Mucosa of rectum (tissue), 2 donors: ENCODE measurements around the gene POU2F1.

ENCODE experiments used
- H3K27ac ChIP-seq, 2 donors: one replicate each; pipeline ENCODE4 v1.7.0; 2013; ENCODE audit warnings: inconsistent platforms in 2 of 2, low read depth in 2 of 2, low read length in 2 of 2
- H3K27me3 ChIP-seq, 2 donors: one replicate each; pipeline ENCODE4 v1.7.0; 2013; ENCODE audit warnings: low read length in 2 of 2; ENCODE audit not compliant: control insufficient read depth in 2 of 2, insufficient read depth in 2 of 2
- H3K36me3 ChIP-seq, 2 donors: one replicate each; pipeline ENCODE4 v1.7.0; 2013; ENCODE audit warnings: low read length in 2 of 2; ENCODE audit not compliant: control insufficient read depth in 2 of 2, insufficient read depth in 2 of 2
- H3K4me1 ChIP-seq, 2 donors: one replicate each; pipeline ENCODE4 v1.7.0; 2013; ENCODE audit warnings: low read length in 2 of 2, mild to moderate bottlenecking in 1 of 2; ENCODE audit not compliant: control insufficient read depth in 2 of 2, insufficient read depth in 2 of 2
- H3K4me3 ChIP-seq, 2 donors: one replicate each; pipeline ENCODE4 v1.7.0; 2013; ENCODE audit warnings: low read length in 2 of 2
- H3K9ac ChIP-seq, 2 donors: one replicate each; pipeline ENCODE4 v1.7.0; 2013; ENCODE audit warnings: low read length in 2 of 2, low read depth in 1 of 2, mild to moderate bottlenecking in 1 of 2
- H3K9me3 ChIP-seq, 2 donors: one replicate each; pipeline ENCODE4 v1.7.0; 2013; ENCODE audit warnings: low read length in 2 of 2; ENCODE audit not compliant: control insufficient read depth in 2 of 2
- donor health status: healthy.
- donor health status: Normal muscosa, but diverticular disease.

Gene POU2F1

DNA sequence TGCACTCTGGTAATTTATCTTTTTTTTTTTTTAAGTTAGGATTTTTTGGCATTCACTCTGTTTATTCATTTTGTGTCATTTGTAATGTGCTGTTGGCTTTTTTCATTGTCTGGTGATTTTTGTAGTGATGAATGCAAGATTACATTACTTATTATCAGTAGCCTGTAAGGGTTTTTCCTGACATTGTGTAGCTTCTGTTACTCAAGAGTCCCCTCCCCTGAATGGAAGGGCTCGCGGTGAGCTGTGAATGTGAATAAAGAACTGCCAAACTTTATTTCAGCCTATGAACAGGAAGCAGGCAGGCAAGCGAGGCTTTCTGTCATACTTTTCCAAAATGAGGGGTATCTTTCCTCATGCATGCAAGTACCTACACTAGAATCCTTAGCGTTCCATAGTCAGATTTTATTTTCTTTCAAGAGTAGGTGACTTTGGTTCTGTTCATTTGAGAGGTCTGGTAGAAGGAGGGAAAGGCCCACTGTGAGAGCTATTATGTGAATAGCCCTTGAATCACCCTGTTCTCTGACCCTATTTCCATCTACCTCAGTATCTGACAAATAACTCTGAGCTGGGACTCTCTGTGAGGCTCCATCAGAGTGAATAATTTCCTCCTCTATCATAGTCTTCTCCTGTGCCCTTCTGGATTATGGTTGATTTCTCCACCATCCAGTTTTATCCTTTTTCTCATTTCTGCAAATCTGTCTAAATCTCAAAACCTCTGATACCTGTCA lies 183.6 kb downstream of the POU2F1 start:
- Histone ChIP-seq H3K4me1 (no peaks in the 10 kb centered on the region), H3K27me3 (no peaks in the 10 kb centered on the region), H3K27ac (no peak overlapping the region), H3K4me3 (no peak overlapping the region), H3K9ac (no peak overlapping the region), H3K36me3 (peaks cover 2 to 3% of the 10 kb centered on the region in 2 donors), H3K9me3 (no peaks in the 10 kb centered on the region)

DNA sequence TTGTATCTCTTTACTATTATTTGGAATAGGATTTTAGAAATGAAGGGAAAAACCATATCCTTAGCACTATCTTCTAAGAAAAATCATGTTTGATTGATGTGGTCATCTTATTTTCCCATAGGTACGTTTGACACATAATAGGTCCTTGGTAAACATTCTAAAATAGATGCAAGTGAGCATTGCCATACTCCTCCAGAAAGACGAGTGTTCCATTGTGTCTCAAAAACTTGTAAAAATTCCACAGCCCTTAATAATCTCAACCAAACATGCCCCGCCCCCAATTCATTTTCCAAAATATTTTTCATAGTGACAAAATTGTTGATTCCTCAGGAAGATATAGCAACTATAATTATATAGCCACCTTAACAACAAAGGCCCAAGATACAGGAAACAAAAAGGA lies 184.2 kb downstream of the POU2F1 start:
- no peaks in the 10 kb centered on the region for H3K4me1 ChIP-seq
- H3K27ac ChIP-seq, result no peak overlapping the region
- H3K27me3 ChIP-seq, result no peaks in the 10 kb centered on the region
- no peaks in the 10 kb centered on the region for H3K9me3 ChIP-seq
- no peak overlapping the region for H3K9ac ChIP-seq
- H3K4me3 ChIP-seq, result no peak overlapping the region
- peaks cover 2 to 3% of the 10 kb centered on the region in 2 donors for H3K36me3 ChIP-seq

DNA sequence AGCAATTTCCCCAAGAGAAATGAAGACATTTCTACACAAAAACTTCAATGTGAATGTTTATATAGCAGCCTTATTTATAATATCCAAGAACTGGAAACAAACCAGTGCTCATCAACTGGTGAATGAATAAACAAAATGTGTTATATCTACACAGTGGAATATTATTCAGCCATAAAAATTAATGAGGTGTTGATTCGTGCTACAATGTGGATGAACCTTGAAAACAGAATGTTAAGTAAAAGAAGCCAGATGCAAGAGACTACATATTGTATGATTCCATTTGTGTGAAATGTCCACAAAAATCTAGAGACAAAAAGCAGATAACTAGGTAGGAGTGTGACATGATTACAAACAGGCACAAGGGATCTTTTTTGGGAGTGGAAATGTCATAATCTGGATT lies 187.7 kb downstream of the POU2F1 start:
- Histone ChIP-seq H3K27ac (no peak overlapping the region), H3K9me3 (no peaks in the 10 kb centered on the region), H3K36me3 (peaks cover 13 to 20% of the 10 kb centered on the region in 2 donors), H3K4me3 (no peak overlapping the region), H3K27me3 (no peaks in the 10 kb centered on the region), H3K9ac (no peak overlapping the region), H3K4me1 (no peaks in the 10 kb centered on the region)

DNA sequence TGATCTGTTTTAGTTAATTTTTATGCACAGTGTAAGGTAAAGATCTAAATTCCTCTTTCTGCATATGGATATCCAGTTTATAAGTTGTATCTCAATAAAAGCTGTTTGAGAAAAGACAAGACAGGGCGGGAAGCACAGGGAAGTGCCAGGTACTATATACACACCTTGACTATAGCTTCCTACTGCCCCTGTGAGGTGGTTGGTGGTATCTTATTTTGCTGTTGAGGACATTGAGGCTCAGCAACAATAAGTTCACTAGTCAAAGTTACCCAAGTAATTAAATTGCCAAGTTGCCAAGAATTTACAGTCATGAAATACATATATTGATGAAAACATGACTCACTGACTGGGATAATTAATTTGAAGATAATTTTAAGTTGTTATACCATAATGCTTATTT lies 188.5 kb downstream of the POU2F1 start:
- Histone ChIP-seq H3K9ac (no peak overlapping the region), H3K9me3 (no peaks in the 10 kb centered on the region), H3K27ac (no peak overlapping the region), H3K36me3 (peaks cover 15 to 20% of the 10 kb centered on the region in 2 donors), H3K27me3 (no peaks in the 10 kb centered on the region), H3K4me3 (no peak overlapping the region), H3K4me1 (no peaks in the 10 kb centered on the region)

DNA sequence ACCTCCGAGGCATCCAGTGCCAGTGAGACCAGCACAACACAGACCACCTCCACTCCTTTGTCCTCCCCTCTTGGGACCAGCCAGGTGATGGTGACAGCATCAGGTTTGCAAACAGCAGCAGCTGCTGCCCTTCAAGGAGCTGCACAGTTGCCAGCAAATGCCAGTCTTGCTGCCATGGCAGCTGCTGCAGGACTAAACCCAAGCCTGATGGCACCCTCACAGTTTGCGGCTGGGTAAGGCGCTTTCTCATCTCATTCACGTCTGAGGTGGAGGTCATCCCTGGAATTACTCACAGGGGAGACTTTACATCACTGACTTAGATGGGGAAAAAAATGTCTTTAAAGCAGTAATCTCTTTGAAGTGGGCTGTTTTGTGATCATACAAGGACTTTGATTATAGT lies 191.4 kb downstream of the POU2F1 start:
- peaks cover 24 to 25% of the 10 kb centered on the region in 2 donors for H3K36me3 ChIP-seq

DNA sequence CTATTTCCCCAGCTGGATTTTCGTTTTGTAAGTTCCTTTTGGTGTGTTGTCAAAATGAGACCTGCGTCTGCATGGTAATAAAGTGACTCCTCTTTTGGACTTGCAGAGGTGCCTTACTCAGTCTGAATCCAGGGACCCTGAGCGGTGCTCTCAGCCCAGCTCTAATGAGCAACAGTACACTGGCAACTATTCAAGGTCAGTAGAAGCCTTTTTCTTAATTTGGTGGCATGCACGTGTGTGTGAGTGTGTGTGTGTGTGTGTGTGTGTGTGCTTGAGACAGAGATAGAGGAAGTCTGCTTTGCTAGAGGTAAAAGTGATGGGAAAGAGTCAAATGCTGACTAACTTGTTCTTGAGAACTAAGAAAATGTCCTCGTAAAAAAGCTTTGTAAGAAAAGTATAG lies 192.2 kb downstream of the POU2F1 start:
- Histone ChIP-seq H3K9ac (no peak overlapping the region), H3K9me3 (no peaks in the 10 kb centered on the region), H3K36me3 (peaks cover 24 to 25% of the 10 kb centered on the region in 2 donors), H3K4me1 (peaks cover 0 to 2% of the 10 kb centered on the region in 2 donors), H3K4me3 (no peak overlapping the region), H3K27ac (no peak overlapping the region), H3K27me3 (no peaks in the 10 kb centered on the region)

More for the DNA sequence above, 191.4 kb downstream of the POU2F1 start:
- H3K9ac ChIP-seq, result no peak overlapping the region
- H3K4me1 ChIP-seq, result no peaks in the 10 kb centered on the region
- no peak overlapping the region for H3K4me3 ChIP-seq
- H3K27ac ChIP-seq, result no peak overlapping the region
- H3K27me3 ChIP-seq, result no peaks in the 10 kb centered on the region
- H3K9me3 ChIP-seq, result no peaks in the 10 kb centered on the region

DNA sequence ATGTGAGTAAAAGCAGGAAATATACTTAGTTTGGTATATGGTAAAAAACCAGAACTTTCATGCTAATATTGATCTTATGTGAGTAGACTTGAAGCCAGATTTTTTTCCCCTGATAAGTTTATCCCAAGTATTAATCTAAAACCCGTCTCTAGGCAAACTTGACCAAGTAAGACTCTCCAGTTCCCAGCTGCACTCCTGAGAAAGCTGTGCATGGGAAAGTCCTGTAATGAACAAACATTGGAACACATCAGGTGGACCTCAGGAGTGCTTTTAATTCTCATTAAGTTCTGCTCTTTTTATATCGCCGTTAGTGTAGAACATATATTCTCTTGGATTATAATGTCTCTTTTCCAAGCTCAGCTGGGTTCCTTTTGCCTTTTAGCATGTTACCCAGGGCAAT lies 192.6 kb downstream of the POU2F1 start:
- no peak overlapping the region for H3K9ac ChIP-seq
- H3K27ac ChIP-seq, result no peak overlapping the region
- H3K4me3 ChIP-seq, result no peak overlapping the region
- H3K27me3 ChIP-seq, result no peaks in the 10 kb centered on the region
- no peaks in the 10 kb centered on the region for H3K9me3 ChIP-seq
- peaks cover 24 to 25% of the 10 kb centered on the region in 2 donors for H3K36me3 ChIP-seq
- H3K4me1 ChIP-seq, result peaks cover 0 to 2% of the 10 kb centered on the region in 2 donors

DNA sequence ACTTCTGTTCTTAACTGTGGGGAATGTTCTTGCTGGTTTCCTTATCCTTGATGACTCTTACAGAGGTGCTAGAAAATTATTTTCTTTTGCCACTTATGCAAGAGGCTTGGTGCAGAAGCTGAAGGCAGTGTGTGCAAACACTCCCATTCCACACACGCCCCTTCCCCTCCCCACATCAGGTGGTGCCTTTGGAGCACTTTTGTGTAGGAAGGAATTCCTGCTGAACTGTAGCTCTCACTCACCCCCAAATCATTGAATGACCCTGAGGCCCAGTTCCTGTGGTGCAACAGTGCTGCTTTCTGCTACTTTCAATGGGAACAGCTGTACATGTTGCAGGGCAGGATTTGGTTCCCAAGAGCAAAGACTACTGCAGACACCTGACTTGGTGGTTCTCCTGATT lies 195.8 kb downstream of the POU2F1 start:
- Histone ChIP-seq H3K36me3 (peaks cover 24% of the 10 kb centered on the region in 2 donors), H3K27ac (no peak overlapping the region), H3K9ac (no peak overlapping the region), H3K9me3 (no peaks in the 10 kb centered on the region), H3K4me3 (no peak overlapping the region), H3K27me3 (no peaks in the 10 kb centered on the region), H3K4me1 (peaks cover 0 to 2% of the 10 kb centered on the region in 2 donors)

DNA sequence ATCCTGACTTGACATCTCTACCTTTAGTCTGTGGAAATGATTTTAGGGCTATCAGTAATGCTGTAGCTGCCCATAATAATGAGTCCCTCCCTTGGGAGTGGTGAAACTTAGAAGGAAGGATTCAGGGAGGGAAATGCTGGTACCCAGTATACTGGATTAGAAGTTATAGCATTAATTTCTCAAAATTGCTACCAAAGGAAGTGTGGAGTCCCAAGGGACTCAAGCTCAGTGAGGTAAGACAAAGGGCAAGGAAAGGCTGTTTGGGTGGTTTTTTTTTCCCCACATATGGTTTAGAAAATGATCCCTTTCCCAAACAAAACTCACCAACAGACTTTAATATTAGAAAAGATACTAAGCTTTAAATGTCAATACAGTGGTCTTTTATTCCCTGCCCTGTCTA lies 197.7 kb downstream of the POU2F1 start:
- no peak overlapping the region for H3K9ac ChIP-seq
- H3K36me3 ChIP-seq, result peaks cover 8 to 10% of the 10 kb centered on the region in 2 donors
- peaks cover 0 to 2% of the 10 kb centered on the region in 2 donors for H3K4me1 ChIP-seq
- H3K4me3 ChIP-seq, result no peak overlapping the region
- H3K9me3 ChIP-seq, result no peaks in the 10 kb centered on the region
- H3K27ac ChIP-seq, result no peak overlapping the region
- no peaks in the 10 kb centered on the region for H3K27me3 ChIP-seq

DNA sequence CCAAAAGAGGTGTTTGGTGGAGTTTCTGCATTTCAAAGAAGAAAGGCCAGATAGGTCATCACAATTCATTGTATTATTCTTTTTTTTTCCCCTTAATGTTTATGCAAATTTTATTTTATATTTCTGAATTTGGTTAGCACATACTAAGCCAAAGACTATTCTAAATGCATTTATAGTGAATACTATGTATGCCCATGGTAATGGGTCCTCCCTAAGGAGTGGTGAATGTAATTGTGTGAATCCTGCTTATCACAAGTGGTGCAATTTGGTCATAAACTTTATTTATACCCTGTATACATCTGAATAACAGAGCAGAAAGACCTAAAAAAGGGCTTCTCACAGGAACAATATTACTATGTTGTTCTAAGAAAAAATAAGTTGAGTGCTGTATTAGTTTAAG lies 198.6 kb downstream of the POU2F1 start:
- no peaks in the 10 kb centered on the region for H3K27me3 ChIP-seq
- no peak overlapping the region for H3K27ac ChIP-seq
- H3K9ac ChIP-seq, result no peak overlapping the region
- no peak overlapping the region for H3K4me3 ChIP-seq
- H3K36me3 ChIP-seq, result peaks cover 8% of the 10 kb centered on the region in 2 donors
- no peaks in the 10 kb centered on the region for H3K9me3 ChIP-seq
- H3K4me1 ChIP-seq, result peaks cover 0 to 2% of the 10 kb centered on the region in 2 donors
